Measurements from ENCODE around the gene PIGT.

DNA sequence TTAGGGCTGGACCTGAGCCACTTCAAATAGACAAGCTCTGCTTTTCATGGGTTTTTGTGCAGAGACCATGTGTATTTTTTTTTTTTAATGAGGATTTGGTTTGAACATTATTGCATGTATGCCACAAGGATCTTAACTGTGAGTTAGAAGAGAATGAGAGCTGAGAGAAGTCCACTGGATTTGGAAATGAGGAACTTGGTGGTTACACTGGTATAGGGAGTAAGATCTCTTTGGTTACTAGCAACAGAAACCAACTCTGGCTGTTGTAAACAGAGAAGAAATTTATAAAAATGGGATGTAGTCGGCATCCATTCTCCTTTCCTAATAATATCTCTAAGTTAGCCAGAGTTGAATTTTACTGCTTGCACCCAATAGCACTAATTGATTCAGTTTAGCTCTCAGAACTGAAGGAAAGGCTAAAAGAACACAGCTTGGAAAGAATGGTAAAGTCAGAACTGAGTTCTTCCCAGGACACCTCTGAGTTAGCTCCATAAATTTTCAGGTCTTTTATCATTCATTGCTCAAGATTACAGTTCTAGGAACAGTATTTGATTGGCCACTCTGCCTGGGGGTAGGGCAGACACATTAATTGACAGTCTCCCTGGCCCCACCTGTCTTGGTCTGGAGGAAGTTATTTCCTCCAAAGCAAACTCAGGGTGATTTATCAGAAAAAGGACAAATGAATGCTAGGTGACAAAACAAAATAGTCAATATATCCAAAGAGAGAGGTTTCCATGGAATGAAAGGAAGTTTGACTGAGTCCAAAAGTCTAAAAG is 49.7 kb downstream of the PIGT start:
- TF ChIP-seq CTCF (IDR thresholded peaks at IDR 0.05) (no peak), POLR2A (IDR thresholded peaks at IDR 0.05) (no peak)
